ENCODE results near the gene HOXD4. TPM values are rescaled to one million over a fixed set of nuclear protein-coding genes. Genes with fewer than 3 reads are reported as not detected.

The HOXD4 gene
- polyA plus RNA-seq, 1 donor from 2014 or later = not detected

DNA sequence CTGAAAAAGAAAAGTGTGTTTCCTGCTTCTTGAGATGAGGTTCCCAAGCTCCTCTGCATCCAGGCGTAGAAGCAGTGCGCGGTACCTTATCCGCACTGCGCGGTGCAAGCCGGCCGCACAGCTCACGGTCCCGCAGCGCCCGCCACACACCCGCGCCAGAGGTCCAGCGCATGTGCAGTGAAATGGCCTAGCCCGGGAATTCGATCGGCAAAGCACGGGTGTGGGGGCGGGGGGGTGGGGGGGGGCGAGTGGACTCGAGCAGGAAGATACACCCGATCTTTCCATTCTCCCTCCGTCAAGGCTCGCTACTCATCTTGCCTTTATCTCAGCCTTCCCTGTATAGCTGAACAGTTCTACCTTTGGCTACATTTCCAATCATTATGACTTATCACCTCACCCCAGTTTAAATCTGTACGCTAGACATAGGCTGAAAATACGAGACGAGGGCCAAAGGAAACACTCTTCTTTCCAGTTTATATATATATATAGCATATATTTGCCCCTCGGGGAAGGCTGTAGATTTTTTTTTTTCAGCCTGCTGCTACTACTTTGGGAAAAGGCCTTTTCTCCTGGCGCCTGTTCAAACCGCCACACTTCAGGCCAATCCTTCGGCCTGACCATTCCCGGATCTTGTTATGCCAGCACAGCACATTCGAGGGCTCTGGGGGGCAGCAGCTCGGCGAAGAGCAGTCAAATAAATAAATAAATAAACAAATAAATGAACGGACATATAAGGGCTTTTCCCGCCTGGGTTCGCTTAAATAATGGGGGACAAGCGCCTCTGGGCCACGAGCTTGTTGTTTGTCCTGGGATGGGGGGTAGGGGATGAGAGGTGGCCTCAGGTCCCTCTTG is 11.5 kb upstream of the HOXD4 start:
- Histone ChIP-seq H3K36me3 (ENCODE audit: insufficient read depth, low read length) (no peaks in the 10 kb centered on the region), H3K27me3 (ENCODE audit: insufficient read depth, low read depth, low read length) (peaks cover 99% of the 10 kb centered on the region), H3K9ac (ENCODE audit: low read length) (no peak overlapping the region), H3K79me2 (replicated peaks; ENCODE audit: insufficient read depth, low read length) (no peaks in the 10 kb centered on the region), H3F3A (ENCODE audit: insufficient read depth, low read length, poor library complexity, severe bottlenecking) (no peaks in the 10 kb centered on the region), H3K4me3 (ENCODE audit: low read length) (peak overlapping the region; percentile 61), H3K9me2 (ENCODE audit: insufficient read depth, low read length) (no peaks in the 10 kb centered on the region), H4K20me1 (ENCODE audit: insufficient read depth) (no peaks in the 10 kb centered on the region), H3K27ac (ENCODE audit: low read length) (no peak overlapping the region), H3K4me2 (ENCODE audit: low read length) (no peak overlapping the region), H3K9me3 (ENCODE audit: low read length) (peaks cover 4% of the 10 kb centered on the region), H2AFZ (ENCODE audit: low read depth, low read length) (no peak overlapping the region)
- TF ChIP-seq, protein P1, sequence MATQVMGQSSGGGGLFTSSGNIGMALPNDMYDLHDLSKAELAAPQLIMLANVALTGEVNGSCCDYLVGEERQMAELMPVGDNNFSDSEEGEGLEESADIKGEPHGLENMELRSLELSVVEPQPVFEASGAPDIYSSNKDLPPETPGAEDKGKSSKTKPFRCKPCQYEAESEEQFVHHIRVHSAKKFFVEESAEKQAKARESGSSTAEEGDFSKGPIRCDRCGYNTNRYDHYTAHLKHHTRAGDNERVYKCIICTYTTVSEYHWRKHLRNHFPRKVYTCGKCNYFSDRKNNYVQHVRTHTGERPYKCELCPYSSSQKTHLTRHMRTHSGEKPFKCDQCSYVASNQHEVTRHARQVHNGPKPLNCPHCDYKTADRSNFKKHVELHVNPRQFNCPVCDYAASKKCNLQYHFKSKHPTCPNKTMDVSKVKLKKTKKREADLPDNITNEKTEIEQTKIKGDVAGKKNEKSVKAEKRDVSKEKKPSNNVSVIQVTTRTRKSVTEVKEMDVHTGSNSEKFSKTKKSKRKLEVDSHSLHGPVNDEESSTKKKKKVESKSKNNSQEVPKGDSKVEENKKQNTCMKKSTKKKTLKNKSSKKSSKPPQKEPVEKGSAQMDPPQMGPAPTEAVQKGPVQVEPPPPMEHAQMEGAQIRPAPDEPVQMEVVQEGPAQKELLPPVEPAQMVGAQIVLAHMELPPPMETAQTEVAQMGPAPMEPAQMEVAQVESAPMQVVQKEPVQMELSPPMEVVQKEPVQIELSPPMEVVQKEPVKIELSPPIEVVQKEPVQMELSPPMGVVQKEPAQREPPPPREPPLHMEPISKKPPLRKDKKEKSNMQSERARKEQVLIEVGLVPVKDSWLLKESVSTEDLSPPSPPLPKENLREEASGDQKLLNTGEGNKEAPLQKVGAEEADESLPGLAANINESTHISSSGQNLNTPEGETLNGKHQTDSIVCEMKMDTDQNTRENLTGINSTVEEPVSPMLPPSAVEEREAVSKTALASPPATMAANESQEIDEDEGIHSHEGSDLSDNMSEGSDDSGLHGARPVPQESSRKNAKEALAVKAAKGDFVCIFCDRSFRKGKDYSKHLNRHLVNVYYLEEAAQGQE (IDR thresholded peaks at IDR 0.05; ENCODE audit: borderline replicate concordance) = no peak
- TF ChIP-seq, protein P2, sequence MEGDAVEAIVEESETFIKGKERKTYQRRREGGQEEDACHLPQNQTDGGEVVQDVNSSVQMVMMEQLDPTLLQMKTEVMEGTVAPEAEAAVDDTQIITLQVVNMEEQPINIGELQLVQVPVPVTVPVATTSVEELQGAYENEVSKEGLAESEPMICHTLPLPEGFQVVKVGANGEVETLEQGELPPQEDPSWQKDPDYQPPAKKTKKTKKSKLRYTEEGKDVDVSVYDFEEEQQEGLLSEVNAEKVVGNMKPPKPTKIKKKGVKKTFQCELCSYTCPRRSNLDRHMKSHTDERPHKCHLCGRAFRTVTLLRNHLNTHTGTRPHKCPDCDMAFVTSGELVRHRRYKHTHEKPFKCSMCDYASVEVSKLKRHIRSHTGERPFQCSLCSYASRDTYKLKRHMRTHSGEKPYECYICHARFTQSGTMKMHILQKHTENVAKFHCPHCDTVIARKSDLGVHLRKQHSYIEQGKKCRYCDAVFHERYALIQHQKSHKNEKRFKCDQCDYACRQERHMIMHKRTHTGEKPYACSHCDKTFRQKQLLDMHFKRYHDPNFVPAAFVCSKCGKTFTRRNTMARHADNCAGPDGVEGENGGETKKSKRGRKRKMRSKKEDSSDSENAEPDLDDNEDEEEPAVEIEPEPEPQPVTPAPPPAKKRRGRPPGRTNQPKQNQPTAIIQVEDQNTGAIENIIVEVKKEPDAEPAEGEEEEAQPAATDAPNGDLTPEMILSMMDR (IDR thresholded peaks at IDR 0.05; ENCODE audit: poor library complexity, severe bottlenecking) = no peak
- TF ChIP-seq TAF1 (IDR thresholded peaks at IDR 0.05; ENCODE audit: low read depth) (no peak), EP300 (conservative IDR thresholded peaks at IDR 0.05; ENCODE audit: poor library complexity, severe bottlenecking) (no peak), POLR2AphosphoS5 (IDR thresholded peaks at IDR 0.05) (no peak), EZH2 (IDR thresholded peaks at IDR 0.05; ENCODE audit: borderline replicate concordance, insufficient read depth, low read length, poor library complexity, severe bottlenecking) (no peak)

DNA sequence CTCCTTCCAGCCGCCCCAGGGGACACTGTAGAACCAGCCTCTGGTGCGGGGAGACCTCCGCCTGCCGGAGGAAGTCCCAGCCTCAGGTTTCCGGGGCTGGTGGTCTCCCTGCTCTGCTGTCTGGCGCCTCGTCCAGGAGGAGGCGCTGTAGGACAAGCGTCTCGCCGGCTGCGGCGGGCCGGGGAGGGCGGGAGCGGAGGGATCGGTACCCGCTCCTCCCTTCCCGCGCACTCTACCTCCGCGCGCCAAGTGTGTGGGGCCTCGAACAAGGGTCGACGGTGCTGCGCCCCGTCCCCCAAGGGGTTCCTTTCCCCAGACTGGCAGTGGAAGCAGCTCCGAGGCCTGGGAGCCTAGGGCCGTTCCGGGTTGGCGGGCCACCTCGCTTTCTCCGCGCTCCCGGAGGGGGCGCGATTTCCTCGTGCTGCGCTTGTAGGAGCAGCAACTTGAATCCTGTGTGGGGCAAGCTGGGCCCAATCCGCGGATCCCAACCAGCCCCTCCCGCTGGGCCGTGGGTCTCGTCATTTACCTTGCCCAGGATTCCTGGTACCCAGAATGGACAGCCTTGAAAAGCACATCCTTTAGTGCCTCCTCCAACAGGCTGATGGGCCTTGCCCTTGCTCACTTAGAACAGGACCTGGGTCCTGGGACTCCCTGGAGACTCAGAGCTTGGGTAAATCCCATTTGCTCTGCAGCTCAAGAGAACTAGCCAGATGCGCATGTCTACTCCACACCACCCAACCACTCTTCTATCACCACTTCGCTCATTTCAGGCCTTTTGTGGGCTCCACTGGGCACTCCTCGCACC is 10.6 kb upstream of the HOXD4 start:
- Histone ChIP-seq H3K9me3 (ENCODE audit: low read length) (peaks cover 4% of the 10 kb centered on the region), H3K4me3 (ENCODE audit: low read length) (peak overlapping the region; percentile 61), H3K4me2 (ENCODE audit: low read length) (no peak overlapping the region), H3K9ac (ENCODE audit: low read length) (no peak overlapping the region), H2AFZ (ENCODE audit: low read depth, low read length) (no peak overlapping the region), H3F3A (ENCODE audit: insufficient read depth, low read length, poor library complexity, severe bottlenecking) (no peaks in the 10 kb centered on the region), H3K79me2 (replicated peaks; ENCODE audit: insufficient read depth, low read length) (no peaks in the 10 kb centered on the region), H3K36me3 (ENCODE audit: insufficient read depth, low read length) (no peaks in the 10 kb centered on the region), H3K9me2 (ENCODE audit: insufficient read depth, low read length) (no peaks in the 10 kb centered on the region), H4K20me1 (ENCODE audit: insufficient read depth) (no peaks in the 10 kb centered on the region), H3K27me3 (ENCODE audit: insufficient read depth, low read depth, low read length) (peaks cover 99% of the 10 kb centered on the region), H3K27ac (ENCODE audit: low read length) (no peak overlapping the region)
- TF ChIP-seq, protein P1 (IDR thresholded peaks at IDR 0.05; ENCODE audit: borderline replicate concordance) = no peak
- TF ChIP-seq TAF1 (IDR thresholded peaks at IDR 0.05; ENCODE audit: low read depth) (no peak), SMC3 (conservative IDR thresholded peaks at IDR 0.05; ENCODE audit: poor library complexity) (peak; percentile 91), POLR2AphosphoS5 (IDR thresholded peaks at IDR 0.05) (no peak), RAD21 (conservative IDR thresholded peaks at IDR 0.05) (peak; percentile 87)
- TF ChIP-seq, protein P2 (IDR thresholded peaks at IDR 0.05; ENCODE audit: poor library complexity, severe bottlenecking) = peak; percentile 77
